HFF-Myc (cell line): Measurements from ENCODE around the gene CEP43.
A peak's percentile ranks its signal among the peaks of the same experiment; 100 is the strongest.

ENCODE experiments used
- DNase-seq: peaks from one replicate; pipeline ENCODE4 v3.0.0-alpha.2; 2011; ENCODE audit warnings: low read depth; ENCODE audit errors: extremely low read depth
- H3K4me3 ChIP-seq: replicated peaks from 2 replicates; pipeline ENCODE4 v1.5.1; 2011; ENCODE audit warnings: low read depth, mild to moderate bottlenecking, control low read depth, low read length
- TF ChIP-seq, protein P1 (sequence below): IDR thresholded peaks from 2 replicates; pipeline ENCODE4 v1.5.1; 2012; ENCODE audit warnings: mild to moderate bottlenecking, low read depth, low read length, control low read depth; ENCODE audit errors: missing control alignments

Gene CEP43

GRCh38 chr6:166997768-166998255 lies 1.4 kb upstream of the CEP43 start:
- H3K4me3 ChIP-seq = peak overlapping the region; percentile 93
- TF ChIP-seq, protein P1, sequence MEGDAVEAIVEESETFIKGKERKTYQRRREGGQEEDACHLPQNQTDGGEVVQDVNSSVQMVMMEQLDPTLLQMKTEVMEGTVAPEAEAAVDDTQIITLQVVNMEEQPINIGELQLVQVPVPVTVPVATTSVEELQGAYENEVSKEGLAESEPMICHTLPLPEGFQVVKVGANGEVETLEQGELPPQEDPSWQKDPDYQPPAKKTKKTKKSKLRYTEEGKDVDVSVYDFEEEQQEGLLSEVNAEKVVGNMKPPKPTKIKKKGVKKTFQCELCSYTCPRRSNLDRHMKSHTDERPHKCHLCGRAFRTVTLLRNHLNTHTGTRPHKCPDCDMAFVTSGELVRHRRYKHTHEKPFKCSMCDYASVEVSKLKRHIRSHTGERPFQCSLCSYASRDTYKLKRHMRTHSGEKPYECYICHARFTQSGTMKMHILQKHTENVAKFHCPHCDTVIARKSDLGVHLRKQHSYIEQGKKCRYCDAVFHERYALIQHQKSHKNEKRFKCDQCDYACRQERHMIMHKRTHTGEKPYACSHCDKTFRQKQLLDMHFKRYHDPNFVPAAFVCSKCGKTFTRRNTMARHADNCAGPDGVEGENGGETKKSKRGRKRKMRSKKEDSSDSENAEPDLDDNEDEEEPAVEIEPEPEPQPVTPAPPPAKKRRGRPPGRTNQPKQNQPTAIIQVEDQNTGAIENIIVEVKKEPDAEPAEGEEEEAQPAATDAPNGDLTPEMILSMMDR = peak; percentile 55

DNA sequence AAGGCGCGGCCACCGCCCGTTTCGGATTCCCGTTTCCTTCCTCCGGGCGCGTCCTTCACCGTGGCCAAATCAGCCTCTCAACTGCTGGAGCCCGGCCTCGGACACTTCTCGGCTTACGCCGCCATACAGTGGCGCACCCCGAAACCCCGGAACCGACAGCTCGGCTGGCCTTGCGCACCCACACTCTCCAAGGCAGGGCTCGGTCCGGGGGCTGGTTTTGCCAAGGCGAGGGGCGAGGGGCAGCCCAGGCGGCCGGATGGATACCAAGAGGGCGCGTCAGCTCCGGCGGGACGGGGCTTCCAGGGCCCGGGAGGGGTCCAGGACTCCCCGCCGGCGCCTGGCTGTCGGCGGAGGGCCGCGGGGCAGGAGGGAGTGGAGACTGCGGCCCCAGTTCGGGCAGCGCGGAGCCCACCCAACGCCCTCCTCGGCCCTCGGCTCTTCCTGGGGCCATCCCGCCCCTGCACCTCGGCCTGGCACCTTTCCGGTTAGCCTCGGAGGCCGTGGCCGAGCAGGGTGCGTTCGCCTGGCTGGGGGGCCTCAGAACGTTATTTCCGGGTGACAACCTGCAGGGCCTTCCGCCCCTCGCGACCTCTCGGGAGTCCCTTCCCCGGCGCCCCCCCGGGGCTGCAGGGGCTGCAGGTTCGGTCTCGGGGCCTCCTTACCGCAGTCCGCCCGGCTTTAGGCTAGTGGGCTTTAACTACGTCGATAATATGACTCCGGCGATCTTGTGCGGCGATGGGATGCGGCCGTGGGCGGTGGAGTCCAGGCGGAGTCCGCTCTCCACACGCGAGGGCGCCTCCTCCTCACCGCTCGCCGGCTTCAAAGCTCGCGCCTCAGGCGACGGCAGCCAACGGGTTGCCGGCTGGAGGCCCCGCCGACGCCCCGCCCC lies 697 bp upstream of the CEP43 start:
- TF ChIP-seq, protein P1 = no peak

More at GRCh38 chr6:166997768-166998255, 1.4 kb upstream of the CEP43 start:
- DNase-seq = peak; percentile 48

DNA sequence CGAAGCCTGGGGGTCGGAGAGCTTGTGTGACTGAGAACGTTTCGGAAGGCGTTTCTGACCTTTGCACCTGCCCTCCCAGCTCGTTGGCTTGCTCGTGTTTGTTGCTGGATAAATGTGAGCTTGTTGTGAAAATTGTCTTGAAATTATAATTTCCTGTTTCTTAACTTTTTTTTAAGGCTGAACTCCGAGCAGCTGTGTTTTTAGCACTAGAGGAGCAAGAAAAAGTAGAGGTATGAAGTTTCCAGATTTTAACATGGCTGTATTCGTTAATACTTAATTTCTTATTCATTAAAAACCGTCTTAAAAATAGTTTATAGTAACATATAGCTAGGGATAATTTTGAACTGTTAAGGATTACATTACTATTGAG lies 672 bp downstream of the CEP43 start:
- TF ChIP-seq, protein P1 = no peak
- DNase-seq = no peak
- peak overlapping the region; percentile 93 for H3K4me3 ChIP-seq

More for the DNA sequence above, 697 bp upstream of the CEP43 start:
- peak overlapping the region; percentile 93 for H3K4me3 ChIP-seq
- no peak for DNase-seq

DNA sequence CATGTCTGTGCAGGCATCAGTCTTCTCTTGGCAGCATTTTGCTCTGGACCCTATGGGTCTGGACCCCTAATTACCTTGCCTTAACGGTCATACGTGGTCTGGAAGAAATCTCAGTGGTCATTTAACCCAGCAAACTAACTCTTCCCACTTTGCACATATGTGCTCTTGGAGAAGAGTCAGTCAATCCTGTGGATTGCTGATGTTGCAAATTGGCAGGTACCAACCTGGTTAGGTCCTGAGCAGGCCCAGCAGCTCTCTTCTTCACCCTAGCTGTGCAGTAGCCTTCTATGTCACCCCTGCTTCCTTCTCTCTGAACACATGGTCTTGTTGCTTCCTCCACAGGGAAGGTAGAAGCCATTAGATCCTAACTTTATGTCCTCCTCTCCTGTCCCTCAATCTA lies 1.6 kb downstream of the CEP43 start:
- no peak for DNase-seq
- TF ChIP-seq, protein P1 = no peak
- H3K4me3 ChIP-seq = peak overlapping the region; percentile 93

DNA sequence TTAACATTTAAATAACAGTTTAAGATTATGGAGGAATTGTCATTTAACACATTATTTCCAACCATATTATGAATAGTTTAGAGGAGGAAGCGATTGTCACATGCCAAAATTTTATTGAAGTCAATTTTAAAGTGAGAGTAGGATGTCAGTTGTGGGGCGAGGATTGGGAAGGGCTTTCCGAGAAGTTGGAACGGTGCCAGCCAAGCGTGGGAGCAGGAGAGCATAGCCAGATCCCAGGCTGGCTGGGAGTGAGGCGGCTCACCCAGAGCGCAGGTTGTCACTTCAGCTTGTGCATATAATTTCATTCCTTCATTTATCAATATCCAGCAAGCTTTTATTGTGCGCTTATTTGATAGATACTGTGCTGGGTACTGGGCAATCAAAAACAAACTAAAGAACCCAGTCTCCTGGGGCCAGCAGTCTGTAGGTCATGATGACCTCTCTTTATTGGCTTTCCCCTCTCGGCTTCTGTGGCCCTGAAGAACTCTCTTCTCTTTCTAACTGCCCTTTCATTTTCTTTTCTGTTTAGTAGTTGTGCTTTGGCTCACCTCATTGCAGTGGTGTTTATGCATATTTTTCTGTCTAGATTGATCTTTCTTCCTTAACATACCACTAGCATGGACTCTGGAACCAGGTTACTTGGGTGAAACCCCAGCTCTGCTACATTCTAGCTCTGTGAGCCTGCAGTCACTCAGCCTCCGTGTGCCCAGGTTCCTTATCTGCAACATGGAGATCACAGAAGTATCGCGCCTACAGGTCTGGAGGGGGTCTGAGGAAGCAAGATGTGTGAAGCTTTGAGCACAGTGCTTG lies 6.4 kb downstream of the CEP43 start:
- H3K4me3 ChIP-seq = no peak overlapping the region
- DNase-seq = no peak
- TF ChIP-seq, protein P1 = no peak

GRCh38 chr6:167007985-167008384 lies 8.8 kb downstream of the CEP43 start:
- TF ChIP-seq, protein P1 = no peak
- H3K4me3 ChIP-seq = no peak overlapping the region
- no peak for DNase-seq
